Activated T-cell treated with anti-CD3 and anti-CD28 coated beads for 24 hours (primary cell): Measurements from ENCODE around the gene SNCG.
"Not testable (repeated sequence)": the region's sequence is repeated elsewhere in the genome, so short reads cannot be mapped to it uniquely, and the experiment has no call there.

Source experiments
- DNase-seq: peaks from one replicate; pipeline ENCODE4 v3.0.0-alpha.2; 2020; ENCODE audit warnings: low read depth

SNCG gene

GRCh38 chr10:86978457-86978856 is 20.1 kb downstream of the SNCG start:
- not testable (repeated sequence) for DNase-seq

- DNase-seq: no peak
Observed at GRCh38 chr10:86979296-86979818, 21.0 kb downstream of the SNCG start.

- no peak for DNase-seq
Observed at GRCh38 chr10:86979977-86980448, 21.6 kb downstream of the SNCG start.

GRCh38 chr10:86981020-86981419 is 22.6 kb downstream of the SNCG start:
- not testable (repeated sequence) for DNase-seq

GRCh38 chr10:86981716-86982115 is 23.3 kb downstream of the SNCG start:
- DNase-seq: no peak

GRCh38 chr10:86984498-86984897 is 26.1 kb downstream of the SNCG start:
- DNase-seq: not testable (repeated sequence)

GRCh38 chr10:86988520-86988919 is 30.1 kb downstream of the SNCG start:
- DNase-seq: no peak

GRCh38 chr10:86991362-86991761 is 33.0 kb downstream of the SNCG start:
- not testable (repeated sequence) for DNase-seq

GRCh38 chr10:86992456-86992855 is 34.1 kb downstream of the SNCG start:
- DNase-seq: no peak

- DNase-seq: no peak
Observed at GRCh38 chr10:86992929-86993328, 34.5 kb downstream of the SNCG start.

- not testable (repeated sequence) for DNase-seq
Observed at GRCh38 chr10:86999802-87000403, 41.5 kb downstream of the SNCG start.

- DNase-seq: no peak
Observed at GRCh38 chr10:87000491-87000890, 42.1 kb downstream of the SNCG start.

GRCh38 chr10:87007124-87007523 is 48.7 kb downstream of the SNCG start:
- not testable (repeated sequence) for DNase-seq

- not testable (repeated sequence) for DNase-seq
Observed at GRCh38 chr10:87007674-87008073, 49.3 kb downstream of the SNCG start.

GRCh38 chr10:87008303-87008702 is 49.9 kb downstream of the SNCG start:
- not testable (repeated sequence) for DNase-seq

- DNase-seq: not testable (repeated sequence)
Observed at GRCh38 chr10:87009134-87009696, 50.8 kb downstream of the SNCG start.
